H9 (cell line): ENCODE data around the gene HNF1B. TPM values are rescaled to one million over a fixed set of nuclear protein-coding genes. Genes with fewer than 3 reads are reported as not detected.

Experiments used
- DNase-seq: peaks from one replicate; pipeline ENCODE4 v3.0.0-alpha.2; 2017
- H2AFZ ChIP-seq: one replicate; pipeline ENCODE4 v1.6.1; 2013; ENCODE audit warnings: mild to moderate bottlenecking, low read length, control low read depth, moderate library complexity
- H2AK5ac ChIP-seq: 2 replicates; pipeline ENCODE4 v1.6.1; 2013; ENCODE audit warnings: low read length, control low read depth, mixed read lengths; ENCODE audit not compliant: insufficient read length
- H2BK120ac ChIP-seq: one replicate; pipeline ENCODE4 v1.6.1; 2013; ENCODE audit warnings: low read depth, mild to moderate bottlenecking, low read length, control low read depth, inconsistent platforms; ENCODE audit not compliant: poor library complexity, severe bottlenecking
- H2BK12ac ChIP-seq: 2 replicates; pipeline ENCODE4 v1.6.1; 2013; ENCODE audit warnings: low read length, control low read depth, mixed read lengths, low read depth; ENCODE audit not compliant: insufficient read length
- H2BK15ac ChIP-seq: 2 replicates; pipeline ENCODE4 v1.6.1; 2013; ENCODE audit warnings: low read depth, low read length, control low read depth
- H2BK20ac ChIP-seq: one replicate; pipeline ENCODE4 v1.6.1; 2013; ENCODE audit warnings: low read depth, mild to moderate bottlenecking, low read length, control low read depth, inconsistent platforms; ENCODE audit not compliant: poor library complexity, severe bottlenecking
- H2BK5ac ChIP-seq: 2 replicates; pipeline ENCODE4 v1.6.1; 2013; ENCODE audit warnings: low read length, control low read depth, mixed read lengths; ENCODE audit not compliant: insufficient read length
- H3K14ac ChIP-seq: 2 replicates; pipeline ENCODE4 v1.6.1; 2013; ENCODE audit warnings: low read length, control low read depth; ENCODE audit not compliant: insufficient read depth
- H3K18ac ChIP-seq: 2 replicates; pipeline ENCODE4 v1.6.1; 2013; ENCODE audit warnings: low read depth, mild to moderate bottlenecking, mixed read lengths, low read length, control low read depth; ENCODE audit not compliant: insufficient read length
- H3K23ac ChIP-seq: 2 replicates; pipeline ENCODE4 v1.6.1; 2013; ENCODE audit warnings: low read length, control low read depth, mixed read lengths, low read depth; ENCODE audit not compliant: insufficient read length
- H3K23me2 ChIP-seq: 2 replicates; pipeline ENCODE4 v1.6.1; 2013; ENCODE audit warnings: low read depth, mild to moderate bottlenecking, mixed read lengths, low read length, control low read depth; ENCODE audit not compliant: insufficient read length, poor library complexity, severe bottlenecking
- H3K27ac ChIP-seq: 2 replicates; pipeline ENCODE4 v1.5.1; 2013; ENCODE audit warnings: low read length, control low read depth, mixed read lengths, low read depth; ENCODE audit not compliant: insufficient read length
- H3K27me3 ChIP-seq: 2 replicates; pipeline ENCODE4 v1.6.1; 2013; ENCODE audit warnings: low read length, control low read depth, inconsistent platforms; ENCODE audit not compliant: insufficient read depth
- H3K4ac ChIP-seq: 2 replicates; pipeline ENCODE4 v1.6.1; 2013; ENCODE audit warnings: low read depth, mild to moderate bottlenecking, control low read depth, inconsistent platforms, low read length, moderate library complexity
- H3K4me1 ChIP-seq: 2 replicates; pipeline ENCODE4 v1.6.1; 2013; ENCODE audit warnings: low read length, control low read depth, inconsistent platforms; ENCODE audit not compliant: insufficient read depth
- H3K4me2 ChIP-seq: 2 replicates; pipeline ENCODE4 v1.6.1; 2013; ENCODE audit warnings: low read length, control low read depth, mixed read lengths; ENCODE audit not compliant: insufficient read length, insufficient read depth
- H3K56ac ChIP-seq: 2 replicates; pipeline ENCODE4 v1.6.1; 2013; ENCODE audit warnings: low read depth, mild to moderate bottlenecking, mixed read lengths, low read length, control low read depth; ENCODE audit not compliant: insufficient read length
- H3K79me1 ChIP-seq: 2 replicates; pipeline ENCODE4 v1.6.1; 2013; ENCODE audit warnings: low read depth, mild to moderate bottlenecking, moderate library complexity, low read length, control low read depth, inconsistent platforms; ENCODE audit not compliant: insufficient read depth, poor library complexity, severe bottlenecking
- H3K79me2 ChIP-seq: 2 replicates; pipeline ENCODE4 v1.6.1; 2013; ENCODE audit warnings: low read length, control low read depth, inconsistent platforms; ENCODE audit not compliant: insufficient read depth
- H3K9ac ChIP-seq: 2 replicates; pipeline ENCODE4 v1.6.1; 2013; ENCODE audit warnings: low read length, control low read depth, mixed read lengths; ENCODE audit not compliant: insufficient read length; ENCODE audit errors: extremely low read depth
- H3K9me3 ChIP-seq: one replicate; pipeline ENCODE4 v1.6.1; 2013; ENCODE audit warnings: low read depth, low read length, inconsistent platforms; ENCODE audit not compliant: control insufficient read depth
- H3T11ph ChIP-seq: one replicate; pipeline ENCODE4 v1.6.1; 2013; ENCODE audit warnings: mild to moderate bottlenecking, low read length, control low read depth, inconsistent platforms
- H4K20me1 ChIP-seq: one replicate; pipeline ENCODE4 v1.6.1; 2013; ENCODE audit not compliant: control insufficient read depth, insufficient read length, insufficient read depth
- H4K5ac ChIP-seq: 2 replicates; pipeline ENCODE4 v1.6.1; 2013; ENCODE audit warnings: low read depth, mild to moderate bottlenecking, mixed read lengths, low read length, control low read depth; ENCODE audit not compliant: insufficient read length
- H4K8ac ChIP-seq: replicated peaks from 2 replicates; pipeline ENCODE4 v1.6.1; 2013; ENCODE audit warnings: low read length, control low read depth, mixed read lengths, low read depth; ENCODE audit not compliant: insufficient read length
- H4K91ac ChIP-seq: 2 replicates; pipeline ENCODE4 v1.6.1; 2013; ENCODE audit warnings: low read depth, mild to moderate bottlenecking, moderate library complexity, mixed read lengths, low read length, control low read depth; ENCODE audit not compliant: insufficient read length
- H3K27ac Mint-ChIP-seq, 3 experiments: 2 replicates in 2 of 3; 3 replicates in 1 of 3; pipeline ENCODE4 v1.8.0; 2020 to 2021; ENCODE audit warnings: mixed read lengths in 3 of 3, mild to moderate bottlenecking in 1 of 3, moderate library complexity in 1 of 3
- H3K27me3 Mint-ChIP-seq: 2 replicates; pipeline ENCODE4 v1.8.0; 2021; ENCODE audit warnings: low read depth, mild to moderate bottlenecking, moderate library complexity, mixed read lengths
- H3K36me3 Mint-ChIP-seq, 3 experiments: 2 replicates in 2 of 3; 3 replicates in 1 of 3; pipeline ENCODE4 v1.8.0; 2020 to 2021; ENCODE audit warnings: low read depth in 3 of 3, mixed read lengths in 3 of 3; ENCODE audit not compliant: insufficient read depth in 1 of 3
- H3K4me1 Mint-ChIP-seq, 2 experiments: 2 replicates each; pipeline ENCODE4 v1.8.0; 2020; ENCODE audit warnings: mixed read lengths in 2 of 2
- H3K4me3 Mint-ChIP-seq, 2 experiments: 2 replicates in 1 of 2; 3 replicates in 1 of 2; pipeline ENCODE4 v1.8.0; 2020 to 2021; ENCODE audit warnings: mild to moderate bottlenecking in 2 of 2, mixed read lengths in 2 of 2, moderate library complexity in 1 of 2
- H3K9me3 Mint-ChIP-seq, 2 experiments: 2 replicates in 1 of 2; 3 replicates in 1 of 2; pipeline ENCODE4 v1.8.0; 2020; ENCODE audit warnings: mild to moderate bottlenecking in 2 of 2, mixed read lengths in 2 of 2, moderate library complexity in 1 of 2
- CTCF ChIP-seq: fragments of 200-600 bp; sonication (generic); conservative IDR thresholded peaks from 3 replicates; pipeline ENCODE4 v1.8.0; 2021; ENCODE audit warnings: antibody characterized with exemption, mild to moderate bottlenecking
- WGBS: extraction: QIAGEN DNeasy Blood & Tissue Kit; methylation state at CpG from one replicate; pipeline ENCODE4 v1.1.7; 2013; ENCODE audit warnings: missing lambda C conversion rate, low lambda C conversion rate, mixed read lengths; ENCODE audit not compliant: insufficient read length; ENCODE audit errors: extremely low coverage; 5-methylcytosine and 5-hydroxymethylcytosine counted together
- total RNA-seq: library from RNA; stranded (reverse); gene quantifications from 2 replicates; pipeline ENCODE4 v1.2.1, GENCODE V29; 2021

Gene HNF1B
- total RNA-seq, 1 experiment from 2014 or later = not detected

GRCh38 chr17:37789021-37789565 lies 44.2 kb upstream of the HNF1B start:
- Histone ChIP-seq H3K4ac (no peak overlapping the region), H4K91ac (no peak overlapping the region), H2BK15ac (no peak overlapping the region), H3K79me2 (no peaks in the 10 kb centered on the region), H3K4me1 (no peaks in the 10 kb centered on the region), H3K27ac (no peak overlapping the region), H2BK5ac (no peak overlapping the region), H4K5ac (no peak overlapping the region), H3K14ac (no peak overlapping the region), H3K23ac (no peak overlapping the region), H2AK5ac (no peak overlapping the region), H3K4me2 (no peak overlapping the region), H2AFZ (no peak overlapping the region), H4K20me1 (no peaks in the 10 kb centered on the region), H3K18ac (no peak overlapping the region), H3K9me3 (no peaks in the 10 kb centered on the region), H3T11ph (no peak overlapping the region), H2BK12ac (no peak overlapping the region), H3K79me1 (no peaks in the 10 kb centered on the region), H3K9ac (no peak overlapping the region), H3K23me2 (no peaks in the 10 kb centered on the region), H2BK20ac (no peak overlapping the region), H4K8ac (no peak overlapping the region), H3K27me3 (no peaks in the 10 kb centered on the region), H3K56ac (no peak overlapping the region), H2BK120ac (no peak overlapping the region)
- peaks cover 13 to 14% of the 10 kb centered on the region in 2 experiments; a peak in 3 of 4 replicates for H3K4me1 Mint-ChIP-seq
- no peaks in the 10 kb centered on the region for H3K9me3 Mint-ChIP-seq
- H3K4me3 Mint-ChIP-seq = no peak overlapping the region
- no peaks in the 10 kb centered on the region for H3K36me3 Mint-ChIP-seq
- WGBS = no CpG with 5 or more reads among the region's 5 CpGs
- peaks cover 3% of the 10 kb centered on the region; the same call in 1 of the 2 replicates for H3K27me3 Mint-ChIP-seq
- no peak for DNase-seq
- no peak overlapping the region for H3K27ac Mint-ChIP-seq
- TF ChIP-seq CTCF = no peak
